ENCODE results near the gene KRIT1. TPM values are rescaled to one million over a fixed set of nuclear protein-coding genes. Genes with fewer than 3 reads are reported as not detected.
"Not testable (repeated sequence)": the region's sequence is repeated elsewhere in the genome, so short reads cannot be mapped to it uniquely, and the experiment has no call there.

KRIT1 gene
- total and polyA plus RNA-seq, 8 donors = 4.1 to 249 (median 34.2) TPM

DNA sequence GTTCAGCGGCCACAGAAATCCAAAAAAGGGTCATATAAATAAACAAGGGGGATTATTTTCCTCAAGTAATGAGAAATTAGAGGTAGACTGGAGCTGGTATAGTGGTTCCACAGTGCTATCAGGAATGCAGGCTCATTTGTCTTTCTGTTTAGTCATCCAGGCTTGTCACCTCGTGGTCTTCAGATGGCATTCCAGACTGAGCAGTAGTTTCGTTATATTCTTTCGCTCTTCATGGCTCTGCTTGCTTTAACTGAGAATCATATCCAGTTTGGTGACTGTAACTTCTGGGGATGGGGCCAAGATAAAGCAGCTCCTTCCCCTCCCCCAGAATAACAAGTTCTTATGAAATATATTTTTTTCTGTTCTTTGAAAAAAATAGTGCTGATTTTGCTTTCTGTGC is 9.6 kb upstream of the KRIT1 start:
- intact Hi-C loops (cut with DNase I; ENCODE audit: low total_unique reads) = no loop called here
- Histone ChIP-seq H3K27me3 (no peaks in the 10 kb centered on the region), H3K4me1 (peaks cover 0 to 17% (median 6%) of the 10 kb centered on the region in 4 donors), H3K36me3 (no peaks in the 10 kb centered on the region), H3K4me3 (no peak overlapping the region), H3K9me3 (no peaks in the 10 kb centered on the region), H3K27ac (no peak overlapping the region)
- no peak for TF ChIP-seq POLR2AphosphoS5 (IDR thresholded peaks at IDR 0.05)
- TF ChIP-seq POLR2A (IDR thresholded peaks at IDR 0.05) = no peak
- TF ChIP-seq CTCF (IDR thresholded peaks at IDR 0.05) = no peak
- no peak for TF ChIP-seq EP300 (IDR thresholded peaks at IDR 0.05)
- DNase-seq = no peak
- 76 to 88% (median 87%) methylated on average over 4 of the region's 4 CpGs for WGBS, 5 donors

- DNase-seq; H3K36me3 ChIP-seq; H3K9me3 ChIP-seq; H3K27ac ChIP-seq; intact Hi-C loops (cut with DNase I; ENCODE audit: low total_unique reads); H3K27me3 ChIP-seq; H3K4me3 ChIP-seq: not testable (repeated sequence)
- 87 to 100% (median 94%) methylated on average over 1 of the region's 1 CpG for WGBS, 5 donors
- H3K4me1 ChIP-seq = peaks cover 0 to 17% (median 6%) of the 10 kb centered on the region in 4 donors
These were observed 9.1 kb upstream of the KRIT1 start for GRCh38 chr7:92254800-92255199.

DNA sequence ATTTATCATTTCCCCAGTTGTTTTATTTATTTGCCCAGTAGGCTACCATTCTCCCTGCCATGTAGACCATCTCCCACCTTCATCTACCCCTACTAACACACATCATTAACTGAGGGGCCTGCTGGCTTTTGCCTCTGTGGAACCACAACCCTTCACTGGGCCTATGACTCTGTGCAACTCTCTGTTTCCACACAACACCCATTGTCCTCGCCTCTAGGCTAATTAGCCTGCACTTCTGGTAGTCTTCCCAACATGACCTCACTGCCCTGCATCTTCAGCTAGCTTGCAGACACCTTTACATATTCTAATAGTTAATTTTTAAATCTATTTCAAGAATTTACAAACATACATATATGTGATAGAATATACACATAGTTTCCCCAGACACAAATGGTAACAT is 7.5 kb upstream of the KRIT1 start:
- TF ChIP-seq EP300 (IDR thresholded peaks at IDR 0.05) = no peak
- TF ChIP-seq CTCF (IDR thresholded peaks at IDR 0.05) = no peak
- TF ChIP-seq POLR2A (IDR thresholded peaks at IDR 0.05) = no peak
- TF ChIP-seq POLR2AphosphoS5 (IDR thresholded peaks at IDR 0.05) = no peak
- intact Hi-C loops (cut with DNase I; ENCODE audit: low total_unique reads) = no loop called here
- 94 to 100% (median 100%) methylated on average over 1 of the region's 1 CpG for WGBS, 5 donors
- H3K4me3 ChIP-seq = no peak overlapping the region
- no peaks in the 10 kb centered on the region for H3K9me3 ChIP-seq
- H3K27me3 ChIP-seq = no peaks in the 10 kb centered on the region
- peaks cover 0 to 25% (median 11%) of the 10 kb centered on the region in 4 donors for H3K4me1 ChIP-seq
- DNase-seq = no peak
- H3K36me3 ChIP-seq = no peaks in the 10 kb centered on the region
- H3K27ac ChIP-seq = no peak overlapping the region

GRCh38 chr7:92251181-92251580 is 5.5 kb upstream of the KRIT1 start:
- H3K36me3 ChIP-seq = no peaks in the 10 kb centered on the region
- H3K27ac ChIP-seq = no peak overlapping the region
- H3K4me1 ChIP-seq = peaks cover 8 to 42% (median 26%) of the 10 kb centered on the region in 4 donors
- no peak for DNase-seq
- no peaks in the 10 kb centered on the region for H3K27me3 ChIP-seq
- intact Hi-C loops (cut with DNase I; ENCODE audit: low total_unique reads) = no loop called here
- no peaks in the 10 kb centered on the region for H3K9me3 ChIP-seq
- no peak for TF ChIP-seq CTCF (IDR thresholded peaks at IDR 0.05)
- TF ChIP-seq POLR2A (IDR thresholded peaks at IDR 0.05) = no peak
- TF ChIP-seq POLR2AphosphoS5 (IDR thresholded peaks at IDR 0.05) = no peak
- TF ChIP-seq EP300 (IDR thresholded peaks at IDR 0.05) = no peak
- H3K4me3 ChIP-seq = no peak overlapping the region
- 89 to 100% (median 94%) methylated on average over 1 of the region's 1 CpG for WGBS, 5 donors

GRCh38 chr7:92250603-92251002 is 4.9 kb upstream of the KRIT1 start:
- Histone ChIP-seq H3K4me3 (no peak overlapping the region), H3K4me1 (peaks cover 8 to 42% (median 24%) of the 10 kb centered on the region in 4 donors), H3K27ac (no peak overlapping the region), H3K36me3 (no peaks in the 10 kb centered on the region), H3K9me3 (no peaks in the 10 kb centered on the region), H3K27me3 (no peaks in the 10 kb centered on the region)
- intact Hi-C loops (cut with DNase I; ENCODE audit: low total_unique reads) = no loop called here
- no peak for DNase-seq
- TF ChIP-seq POLR2A (IDR thresholded peaks at IDR 0.05) (no peak), CTCF (IDR thresholded peaks at IDR 0.05) (no peak), POLR2AphosphoS5 (IDR thresholded peaks at IDR 0.05) (no peak), EP300 (IDR thresholded peaks at IDR 0.05) (no peak)

Measured in stomach (tissue), 9 donors.